GM12873 (cell line): Measurements from ENCODE around the gene KNG1.

Source experiments
- TF ChIP-seq, protein P1 (sequence below): IDR thresholded peaks from 2 replicates; pipeline ENCODE4 v1.5.1; 2012; ENCODE audit warnings: low read depth, mild to moderate bottlenecking, moderate library complexity, low read length, control low read depth; ENCODE audit not compliant: insufficient read depth; ENCODE audit errors: missing control alignments

KNG1 gene

DNA sequence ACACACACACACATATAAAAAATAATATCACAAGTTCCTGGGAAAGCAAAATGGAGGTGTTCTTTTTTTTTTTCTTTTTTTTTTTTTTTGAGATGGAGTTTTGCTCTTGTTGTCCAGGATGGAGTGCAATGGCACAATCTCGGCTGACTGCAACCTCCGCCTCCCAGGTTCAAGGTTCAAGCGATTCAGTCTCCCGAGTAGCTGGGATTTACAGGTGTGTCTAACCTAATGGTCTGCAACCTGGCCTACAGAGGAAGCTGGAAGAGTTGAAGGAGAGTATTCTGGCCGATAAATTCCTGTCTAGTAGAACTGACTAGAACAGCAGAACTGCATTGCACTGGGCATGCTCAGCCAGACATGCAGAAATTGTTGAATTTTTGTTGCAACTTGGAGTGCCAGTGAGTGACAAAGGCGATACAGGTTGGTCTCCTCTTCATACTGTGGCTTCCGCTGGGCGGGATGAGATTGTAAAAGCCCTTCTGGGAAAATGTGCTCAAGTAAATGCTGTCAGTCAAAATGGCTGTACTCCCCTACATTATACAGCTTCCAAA lies 43.8 kb downstream of the KNG1 start:
- TF ChIP-seq, protein P1, sequence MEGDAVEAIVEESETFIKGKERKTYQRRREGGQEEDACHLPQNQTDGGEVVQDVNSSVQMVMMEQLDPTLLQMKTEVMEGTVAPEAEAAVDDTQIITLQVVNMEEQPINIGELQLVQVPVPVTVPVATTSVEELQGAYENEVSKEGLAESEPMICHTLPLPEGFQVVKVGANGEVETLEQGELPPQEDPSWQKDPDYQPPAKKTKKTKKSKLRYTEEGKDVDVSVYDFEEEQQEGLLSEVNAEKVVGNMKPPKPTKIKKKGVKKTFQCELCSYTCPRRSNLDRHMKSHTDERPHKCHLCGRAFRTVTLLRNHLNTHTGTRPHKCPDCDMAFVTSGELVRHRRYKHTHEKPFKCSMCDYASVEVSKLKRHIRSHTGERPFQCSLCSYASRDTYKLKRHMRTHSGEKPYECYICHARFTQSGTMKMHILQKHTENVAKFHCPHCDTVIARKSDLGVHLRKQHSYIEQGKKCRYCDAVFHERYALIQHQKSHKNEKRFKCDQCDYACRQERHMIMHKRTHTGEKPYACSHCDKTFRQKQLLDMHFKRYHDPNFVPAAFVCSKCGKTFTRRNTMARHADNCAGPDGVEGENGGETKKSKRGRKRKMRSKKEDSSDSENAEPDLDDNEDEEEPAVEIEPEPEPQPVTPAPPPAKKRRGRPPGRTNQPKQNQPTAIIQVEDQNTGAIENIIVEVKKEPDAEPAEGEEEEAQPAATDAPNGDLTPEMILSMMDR, result no peak

DNA sequence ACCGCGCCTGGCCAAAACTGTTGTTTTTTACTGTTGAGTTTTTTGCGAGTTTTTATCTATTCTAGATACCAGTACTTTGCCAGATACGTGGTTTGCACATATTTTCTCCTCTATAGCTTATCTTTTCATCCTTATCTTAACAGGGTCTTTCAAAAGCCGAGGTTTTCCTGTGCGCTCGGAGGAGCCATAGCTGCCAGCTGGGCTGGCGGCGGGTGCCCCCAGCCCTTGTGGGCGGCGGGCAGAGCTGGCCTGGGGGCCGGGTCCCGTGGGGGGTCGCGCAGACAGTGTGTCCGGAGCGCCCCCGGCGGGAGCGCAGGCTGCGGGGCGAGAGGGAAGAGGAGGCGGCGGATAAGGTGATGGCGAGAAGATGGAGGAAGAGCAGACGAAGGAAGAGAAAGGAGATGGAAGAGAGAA lies 55.1 kb downstream of the KNG1 start:
- TF ChIP-seq, protein P1, result no peak

- TF ChIP-seq, protein P1, result no peak
These were observed 55.7 kb downstream of the KNG1 start for GRCh38 chr3:186772701-186773417.

- TF ChIP-seq, protein P1, result no peak
These were observed 58.8 kb downstream of the KNG1 start for GRCh38 chr3:186775999-186776398.

GRCh38 chr3:186779204-186779603 lies 62.0 kb downstream of the KNG1 start:
- TF ChIP-seq, protein P1, result no peak

DNA sequence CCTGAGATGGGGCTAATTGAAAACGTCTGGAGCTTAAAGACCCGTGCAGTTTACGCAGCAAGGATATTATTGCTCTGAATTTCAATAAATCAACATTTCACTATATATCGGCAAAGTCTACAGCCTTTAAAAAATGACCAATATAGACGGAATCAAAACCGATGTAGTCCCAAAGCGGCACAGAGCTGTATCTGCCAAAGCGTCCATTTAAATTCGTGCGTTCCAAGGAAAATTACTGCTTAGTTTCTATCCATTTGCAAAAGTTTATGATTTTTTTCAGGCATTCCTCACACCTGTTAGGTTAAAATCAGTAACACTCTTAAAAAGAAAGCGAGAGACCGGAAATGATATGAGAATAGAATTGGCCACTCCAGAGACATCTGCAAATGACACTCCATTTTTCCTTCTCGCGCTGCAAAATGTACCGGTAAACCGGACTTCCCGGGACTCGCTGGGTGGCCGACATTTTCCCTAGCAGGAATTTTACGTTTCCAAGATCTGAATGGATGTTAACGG lies 65.4 kb downstream of the KNG1 start:
- TF ChIP-seq, protein P1, result no peak

DNA sequence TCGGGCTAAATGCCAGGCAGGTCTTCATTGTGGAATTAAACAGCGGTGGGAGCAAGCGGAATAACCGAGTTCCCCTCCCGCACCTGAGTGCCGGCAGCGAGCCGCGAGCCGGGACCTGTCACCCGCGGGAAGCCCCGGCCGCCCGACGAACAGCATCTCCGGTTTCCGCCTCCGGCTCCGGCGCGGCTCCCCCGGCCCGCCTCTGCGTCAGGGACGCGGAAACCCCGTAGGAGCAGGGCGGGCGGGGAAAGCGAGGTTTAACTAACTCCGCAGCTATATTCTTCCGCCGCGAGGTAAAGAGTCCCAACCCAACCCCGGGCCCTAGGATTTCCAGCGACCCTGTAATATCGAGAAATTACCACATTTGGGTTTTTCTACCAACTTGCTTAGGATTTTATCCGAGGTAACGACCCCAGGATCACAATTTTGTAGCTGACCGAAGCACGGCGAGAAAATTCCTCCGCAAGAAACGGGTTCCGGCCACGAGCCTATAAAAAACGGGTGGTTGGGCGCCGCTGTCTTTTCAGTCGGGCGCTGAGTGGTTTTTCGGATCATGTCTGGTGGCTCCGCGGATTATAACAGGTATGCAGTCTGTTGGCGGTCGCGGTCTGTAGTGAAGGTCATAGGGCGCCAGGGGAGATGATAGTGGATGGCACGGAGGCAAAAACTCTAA lies 66.0 kb downstream of the KNG1 start, which contains the start of gene EIF4A2:
TSS of gene EIF4A2 (plus strand) at position 520 of the 673 bp plus-strand sequence. CDS start at position 554, 34 bp downstream.
- TF ChIP-seq, protein P1, result no peak
